ENCODE results near the gene DIP2B. TPM values are rescaled to one million over a fixed set of nuclear protein-coding genes. Genes with fewer than 3 reads are reported as not detected.

DIP2B gene
- total RNA-seq, 3 donors from 2014 or later (not counting 1 experiment from before 2014, with no cell fraction given), result 17.2 to 23.2 (median 22.2) TPM

GRCh38 chr12:50533971-50534370 lies 29.2 kb downstream of the DIP2B start:
- Histone ChIP-seq H3K4me1 (ENCODE audit: control insufficient read depth, insufficient read depth, low read length) (peaks cover 39% of the 10 kb centered on the region), H3K36me3 (ENCODE audit: control insufficient read depth, insufficient read depth, low read length) (no peaks in the 10 kb centered on the region), H3K27ac (ENCODE audit: low read length) (no peak overlapping the region), H3K27me3 (ENCODE audit: control insufficient read depth, insufficient read depth, low read length) (no peaks in the 10 kb centered on the region), H3K9me3 (ENCODE audit: control insufficient read depth, insufficient read depth, low read length) (no peaks in the 10 kb centered on the region), H3K4me3 (ENCODE audit: low read length) (no peak overlapping the region)
- Mint-ChIP-seq H3K36me3 (no peaks in the 10 kb centered on the region), H3K4me1 (peaks cover 18 to 23% of the 10 kb centered on the region in 2 donors), H3K27ac (peak overlapping the region in 1 of 2 donors; percentile 17), H3K27me3 (ENCODE audit: low read depth in 2 of 2) (no peaks in the 10 kb centered on the region), H3K9me3 (no peaks in the 10 kb centered on the region), H3K4me3 (no peak overlapping the region)
- TF ChIP-seq, protein P1, sequence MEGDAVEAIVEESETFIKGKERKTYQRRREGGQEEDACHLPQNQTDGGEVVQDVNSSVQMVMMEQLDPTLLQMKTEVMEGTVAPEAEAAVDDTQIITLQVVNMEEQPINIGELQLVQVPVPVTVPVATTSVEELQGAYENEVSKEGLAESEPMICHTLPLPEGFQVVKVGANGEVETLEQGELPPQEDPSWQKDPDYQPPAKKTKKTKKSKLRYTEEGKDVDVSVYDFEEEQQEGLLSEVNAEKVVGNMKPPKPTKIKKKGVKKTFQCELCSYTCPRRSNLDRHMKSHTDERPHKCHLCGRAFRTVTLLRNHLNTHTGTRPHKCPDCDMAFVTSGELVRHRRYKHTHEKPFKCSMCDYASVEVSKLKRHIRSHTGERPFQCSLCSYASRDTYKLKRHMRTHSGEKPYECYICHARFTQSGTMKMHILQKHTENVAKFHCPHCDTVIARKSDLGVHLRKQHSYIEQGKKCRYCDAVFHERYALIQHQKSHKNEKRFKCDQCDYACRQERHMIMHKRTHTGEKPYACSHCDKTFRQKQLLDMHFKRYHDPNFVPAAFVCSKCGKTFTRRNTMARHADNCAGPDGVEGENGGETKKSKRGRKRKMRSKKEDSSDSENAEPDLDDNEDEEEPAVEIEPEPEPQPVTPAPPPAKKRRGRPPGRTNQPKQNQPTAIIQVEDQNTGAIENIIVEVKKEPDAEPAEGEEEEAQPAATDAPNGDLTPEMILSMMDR (IDR thresholded peaks at IDR 0.05), result no peak
- intact Hi-C loops (cut with micrococcal nuclease), result loop anchor here (2.0 kb wide), 1 partner anchor 29 kb away; the partner anchor contains the start of gene DIP2B
- no peak for ATAC-seq
- no peak for DNase-seq

DNA sequence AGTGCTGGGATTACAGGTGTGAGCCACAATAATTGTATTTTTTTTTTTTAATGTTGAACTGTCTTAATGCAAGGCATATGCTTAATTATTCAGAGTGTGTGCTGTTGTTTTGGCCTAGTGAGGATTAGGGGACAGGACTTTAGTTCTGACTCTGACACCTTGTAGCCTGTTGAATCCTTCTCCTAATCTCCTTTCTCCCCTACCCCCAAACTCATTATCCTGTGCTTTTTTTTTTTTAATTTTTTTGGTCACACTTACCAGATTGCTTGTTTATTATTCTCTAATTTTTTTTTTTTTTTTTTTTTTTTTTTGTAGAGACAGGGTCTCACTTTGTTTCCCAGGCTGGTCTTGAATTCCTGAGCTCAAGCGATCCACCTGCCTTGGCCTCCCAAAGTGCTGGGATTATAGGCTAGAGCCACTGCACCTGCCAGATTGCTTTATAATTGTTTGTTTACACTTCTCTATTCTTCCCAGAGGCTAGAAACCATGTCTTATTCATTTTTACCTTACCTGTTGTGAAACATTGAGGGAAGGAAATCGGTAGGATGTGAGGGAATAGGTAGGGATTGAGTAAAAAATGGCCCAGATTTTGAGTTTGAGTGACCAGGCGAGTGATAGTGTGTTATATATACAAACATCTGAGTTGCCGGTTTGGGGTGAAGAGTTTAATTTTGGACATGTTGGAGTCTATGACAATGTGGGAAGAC lies 32.2 kb downstream of the DIP2B start:
- intact Hi-C loops (cut with micrococcal nuclease), result no loop called here
- ATAC-seq (no peak), DNase-seq (no peak)
- H3K27me3 ChIP-seq (ENCODE audit: control insufficient read depth, insufficient read depth, low read length), result no peaks in the 10 kb centered on the region
- H3K36me3 ChIP-seq (ENCODE audit: control insufficient read depth, insufficient read depth, low read length), result no peaks in the 10 kb centered on the region
- no peak overlapping the region for H3K27ac ChIP-seq (ENCODE audit: low read length)
- Mint-ChIP-seq H3K36me3 (no peaks in the 10 kb centered on the region), H3K4me3 (no peak overlapping the region), H3K9me3 (no peaks in the 10 kb centered on the region), H3K27me3 (ENCODE audit: low read depth in 2 of 2) (no peaks in the 10 kb centered on the region), H3K4me1 (peaks cover 12 to 18% of the 10 kb centered on the region in 2 donors), H3K27ac (peak overlapping the region in 1 of 2 donors; percentile 72)
- TF ChIP-seq, protein P1 (IDR thresholded peaks at IDR 0.05), result no peak
- H3K9me3 ChIP-seq (ENCODE audit: control insufficient read depth, insufficient read depth, low read length), result no peaks in the 10 kb centered on the region
- WGBS (ENCODE audit: insufficient coverage), result 92% methylated on average over 4 of the region's 4 CpGs
- peaks cover 26% of the 10 kb centered on the region for H3K4me1 ChIP-seq (ENCODE audit: control insufficient read depth, insufficient read depth, low read length)
- no peak overlapping the region for H3K4me3 ChIP-seq (ENCODE audit: low read length)

DNA sequence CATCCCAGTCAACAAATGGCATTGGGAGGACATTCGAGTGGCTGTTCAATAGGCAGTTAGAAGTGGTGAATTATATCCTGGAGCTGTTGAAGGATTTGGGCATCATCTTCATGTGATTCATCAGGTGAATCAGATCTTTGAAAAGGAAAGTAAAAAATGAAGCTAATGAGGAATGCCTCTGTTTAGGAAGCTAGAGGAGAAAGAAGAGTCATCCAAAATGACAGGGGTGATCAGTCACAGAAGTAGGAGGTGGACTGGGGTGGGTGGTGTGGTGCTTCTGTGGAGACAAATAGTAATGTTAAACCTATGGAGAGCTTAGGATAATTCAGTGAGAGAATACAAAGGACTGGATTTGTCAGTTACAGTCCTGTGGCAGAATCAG lies 32.7 kb downstream of the DIP2B start:
- Mint-ChIP-seq H3K27ac (peak overlapping the region in 1 of 2 donors; percentile 72), H3K27me3 (ENCODE audit: low read depth in 2 of 2) (no peaks in the 10 kb centered on the region), H3K36me3 (no peaks in the 10 kb centered on the region), H3K4me3 (no peak overlapping the region), H3K4me1 (peaks cover 12 to 21% of the 10 kb centered on the region in 2 donors), H3K9me3 (no peaks in the 10 kb centered on the region)
- peaks cover 20% of the 10 kb centered on the region for H3K4me1 ChIP-seq (ENCODE audit: control insufficient read depth, insufficient read depth, low read length)
- no peak overlapping the region for H3K27ac ChIP-seq (ENCODE audit: low read length)
- intact Hi-C loops (cut with micrococcal nuclease), result no loop called here
- WGBS (ENCODE audit: insufficient coverage), result 96% methylated on average over 1 of the region's 1 CpG
- H3K4me3 ChIP-seq (ENCODE audit: low read length), result no peak overlapping the region
- TF ChIP-seq, protein P1 (IDR thresholded peaks at IDR 0.05), result no peak
- no peaks in the 10 kb centered on the region for H3K9me3 ChIP-seq (ENCODE audit: control insufficient read depth, insufficient read depth, low read length)
- no peaks in the 10 kb centered on the region for H3K27me3 ChIP-seq (ENCODE audit: control insufficient read depth, insufficient read depth, low read length)
- ATAC-seq (no peak), DNase-seq (no peak)
- no peaks in the 10 kb centered on the region for H3K36me3 ChIP-seq (ENCODE audit: control insufficient read depth, insufficient read depth, low read length)

DNA sequence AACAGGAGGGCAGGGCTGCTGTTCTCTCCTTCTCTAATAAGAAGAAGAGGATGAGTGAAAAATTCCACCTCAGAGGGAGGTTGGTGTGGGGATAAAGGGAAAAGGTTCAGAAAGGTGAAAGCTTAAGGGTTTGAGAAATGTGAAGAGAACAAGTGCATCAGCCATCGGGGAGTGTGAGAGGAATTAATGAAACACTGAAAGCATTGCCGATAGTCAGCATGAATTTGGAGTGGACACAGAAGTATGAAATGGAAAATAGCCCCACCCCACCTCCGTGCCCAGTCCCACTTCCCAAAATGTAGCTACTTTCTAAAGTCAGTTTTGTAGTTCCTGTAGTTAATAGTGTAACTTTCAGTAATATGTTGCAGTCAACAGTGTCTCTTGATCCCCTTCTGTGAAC lies 33.4 kb downstream of the DIP2B start:
- Histone ChIP-seq H3K4me3 (ENCODE audit: low read length) (no peak overlapping the region), H3K36me3 (ENCODE audit: control insufficient read depth, insufficient read depth, low read length) (no peaks in the 10 kb centered on the region), H3K9me3 (ENCODE audit: control insufficient read depth, insufficient read depth, low read length) (no peaks in the 10 kb centered on the region), H3K27me3 (ENCODE audit: control insufficient read depth, insufficient read depth, low read length) (no peaks in the 10 kb centered on the region), H3K4me1 (ENCODE audit: control insufficient read depth, insufficient read depth, low read length) (peaks cover 16% of the 10 kb centered on the region), H3K27ac (ENCODE audit: low read length) (no peak overlapping the region)
- no peak for ATAC-seq
- TF ChIP-seq, protein P1 (IDR thresholded peaks at IDR 0.05), result no peak
- peaks cover 12 to 25% of the 10 kb centered on the region in 2 donors for H3K4me1 Mint-ChIP-seq
- H3K9me3 Mint-ChIP-seq, result no peaks in the 10 kb centered on the region
- intact Hi-C loops (cut with micrococcal nuclease), result no loop called here
- H3K27me3 Mint-ChIP-seq (ENCODE audit: low read depth in 2 of 2), result no peaks in the 10 kb centered on the region
- no peak for DNase-seq
- H3K27ac Mint-ChIP-seq, result peak overlapping the region in 1 of 2 donors; percentile 72
- H3K4me3 Mint-ChIP-seq, result no peak overlapping the region
- no peaks in the 10 kb centered on the region for H3K36me3 Mint-ChIP-seq
- WGBS (ENCODE audit: insufficient coverage), result 92% methylated on average over 2 of the region's 3 CpGs

Data from natural killer cell (primary cell).